SJCRH30 (cell line): ENCODE measurements around the gene COQ8A. TPM values are rescaled to one million over a fixed set of nuclear protein-coding genes. Genes with fewer than 3 reads are reported as not detected.

Source experiments
- DNase-seq, 2 experiments: peaks; one replicate each; pipeline ENCODE4 v3.0.0-alpha.2; 2015 to 2020
- H3K27ac ChIP-seq: fragments of 250-450 bp; sonication (Bioruptor Pico); 2 replicates; pipeline ENCODE4 v1.5.1; 2020; ENCODE audit warnings: mild to moderate bottlenecking, moderate library complexity
- H3K27me3 ChIP-seq: fragments of 250-450 bp; sonication (Bioruptor Pico); 2 replicates; pipeline ENCODE4 v1.5.1; 2020; ENCODE audit warnings: mild to moderate bottlenecking, moderate library complexity
- H3K36me3 ChIP-seq: fragments of 250-450 bp; sonication (Bioruptor Pico); 2 replicates; pipeline ENCODE4 v1.5.1; 2020; ENCODE audit warnings: mild to moderate bottlenecking, moderate library complexity
- H3K4me1 ChIP-seq: fragments of 250-450 bp; sonication (Bioruptor Pico); 2 replicates; pipeline ENCODE4 v1.5.1; 2020; ENCODE audit warnings: mild to moderate bottlenecking, moderate library complexity
- H3K4me3 ChIP-seq: fragments of 250-450 bp; sonication (Bioruptor Pico); 2 replicates; pipeline ENCODE4 v1.5.1; 2020; ENCODE audit warnings: mild to moderate bottlenecking, moderate library complexity
- H3K9me3 ChIP-seq: fragments of 250-450 bp; sonication (Bioruptor Pico); replicated peaks from 2 replicates; pipeline ENCODE4 v1.5.1; 2020; ENCODE audit warnings: mild to moderate bottlenecking, moderate library complexity
- total RNA-seq: library from RNA; depleted of rRNA; stranded (reverse); fragments of >200 nt; shearing (Covaris generic); gene quantifications from 2 replicates; pipeline ENCODE4 v1.2.3, GENCODE V29; 2014

Gene COQ8A
- total RNA-seq, 1 experiment from 2014 or later = 26.9 TPM

DNA sequence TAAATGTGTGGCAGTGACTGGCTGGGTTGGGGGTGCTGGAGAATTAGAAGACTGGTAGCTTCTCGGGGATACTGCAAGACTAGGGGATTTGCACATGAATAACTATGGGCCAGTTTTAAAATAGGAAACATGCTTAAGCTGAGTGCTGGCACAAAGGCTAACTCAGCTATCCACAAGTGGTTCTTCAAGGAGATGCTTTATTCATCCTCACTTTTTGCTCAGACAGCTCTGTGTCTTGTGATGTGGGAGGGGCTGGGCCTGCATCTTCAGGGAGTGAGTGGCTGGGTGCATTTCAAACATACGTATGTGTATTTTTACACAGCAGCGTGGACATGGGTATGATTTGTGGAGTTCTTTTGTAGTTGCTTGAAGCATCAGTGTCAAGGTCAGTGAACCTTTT is 2.3 kb downstream of the COQ8A start:
- H3K9me3 ChIP-seq = no peaks in the 10 kb centered on the region
- H3K4me1 ChIP-seq = peaks cover 17% of the 10 kb centered on the region
- no peaks in the 10 kb centered on the region for H3K27me3 ChIP-seq
- H3K4me3 ChIP-seq = no peak overlapping the region
- H3K27ac ChIP-seq = no peak overlapping the region
- no peaks in the 10 kb centered on the region for H3K36me3 ChIP-seq
- DNase-seq = no peak

DNA sequence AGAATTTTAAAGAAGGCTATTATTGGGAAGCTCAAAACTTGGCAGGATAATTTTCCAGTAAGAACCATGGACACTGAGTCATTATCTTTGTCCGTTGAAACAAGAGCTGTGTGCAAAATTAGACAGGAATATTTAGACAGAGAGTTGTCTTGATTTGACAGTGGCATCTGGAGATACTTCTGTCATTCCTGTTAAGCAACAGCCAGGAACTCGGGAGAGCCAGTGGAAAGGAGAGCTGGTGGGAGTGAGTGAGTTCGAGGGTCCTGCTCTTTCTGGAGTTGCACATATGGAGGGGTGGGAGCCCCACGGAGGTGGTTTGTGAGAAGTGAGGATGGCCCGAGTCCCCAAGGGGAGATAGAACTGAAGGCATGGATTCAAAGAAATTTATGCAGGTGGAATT is 3.1 kb downstream of the COQ8A start:
- Histone ChIP-seq H3K27me3 (no peaks in the 10 kb centered on the region), H3K27ac (no peak overlapping the region), H3K36me3 (no peaks in the 10 kb centered on the region), H3K9me3 (no peaks in the 10 kb centered on the region), H3K4me1 (peaks cover 17% of the 10 kb centered on the region), H3K4me3 (no peak overlapping the region)
- no peak for DNase-seq

DNA sequence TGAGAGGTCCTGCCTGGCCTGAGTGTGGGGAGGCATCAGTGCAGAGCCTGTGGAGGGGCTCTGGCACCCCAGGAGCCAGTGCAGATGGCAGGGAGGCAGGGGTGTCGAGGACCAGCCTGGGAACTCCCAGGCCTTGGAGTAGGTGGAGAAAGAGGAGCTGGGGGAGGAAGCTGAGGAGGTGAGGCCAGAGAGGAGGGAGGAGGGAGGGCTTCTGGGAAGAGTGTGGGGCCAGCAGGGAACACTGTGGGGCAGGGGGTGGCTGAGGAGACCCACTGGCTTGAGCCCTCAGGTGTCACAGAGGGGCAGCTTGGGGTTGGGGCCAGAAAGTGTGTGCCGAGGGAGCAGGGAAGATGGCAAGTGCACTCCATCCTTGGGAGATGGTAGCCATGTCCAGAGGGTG is 3.8 kb downstream of the COQ8A start:
- DNase-seq = no peak
- peaks cover 14% of the 10 kb centered on the region for H3K4me1 ChIP-seq
- no peaks in the 10 kb centered on the region for H3K9me3 ChIP-seq
- no peak overlapping the region for H3K4me3 ChIP-seq
- H3K27me3 ChIP-seq = no peaks in the 10 kb centered on the region
- no peaks in the 10 kb centered on the region for H3K36me3 ChIP-seq
- H3K27ac ChIP-seq = no peak overlapping the region

DNA sequence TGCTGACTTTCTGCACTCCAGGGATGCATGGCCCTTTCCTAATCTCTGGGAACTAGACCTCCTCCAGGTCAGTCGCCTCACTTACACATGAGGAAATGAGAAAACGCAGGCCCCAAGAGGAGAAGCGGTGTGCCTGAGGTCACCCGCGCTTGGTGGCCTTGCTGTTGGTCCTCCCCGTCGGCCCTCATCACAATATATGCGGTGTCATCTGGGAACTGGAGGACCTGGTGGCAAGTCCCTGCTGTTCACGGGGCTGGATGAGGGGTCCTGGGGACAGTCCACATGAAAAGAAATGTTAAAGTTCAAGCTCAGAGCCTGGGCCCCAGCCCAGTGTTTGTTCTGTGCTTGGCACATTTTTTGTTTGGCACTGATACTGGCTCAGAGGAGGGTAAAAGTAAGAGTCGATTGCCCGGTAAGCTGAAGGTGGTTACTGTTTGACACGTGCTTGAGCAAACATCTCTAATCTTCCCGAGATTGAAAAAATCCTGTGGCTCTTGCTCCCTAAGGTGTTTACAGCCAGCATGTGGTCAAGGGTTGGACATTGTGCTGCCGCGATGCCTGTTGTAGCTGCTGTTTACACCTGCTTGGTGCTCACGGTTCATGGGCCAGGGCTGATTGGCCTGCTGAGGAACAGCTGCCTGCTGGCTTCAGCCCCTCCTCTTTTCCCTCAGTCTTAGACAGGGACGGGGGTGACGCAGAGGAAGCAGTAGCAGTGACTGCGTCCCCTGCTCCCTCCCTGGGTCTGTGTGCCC is 5.2 kb downstream of the COQ8A start:
- Histone ChIP-seq H3K9me3 (no peaks in the 10 kb centered on the region), H3K4me1 (peaks cover 14% of the 10 kb centered on the region), H3K27ac (peak overlapping the region; percentile 2; the same call in 1 of the 2 replicates), H3K27me3 (no peaks in the 10 kb centered on the region), H3K36me3 (no peaks in the 10 kb centered on the region), H3K4me3 (peak overlapping the region; percentile 28)
- peak; percentile 77 to 81 for DNase-seq

DNA sequence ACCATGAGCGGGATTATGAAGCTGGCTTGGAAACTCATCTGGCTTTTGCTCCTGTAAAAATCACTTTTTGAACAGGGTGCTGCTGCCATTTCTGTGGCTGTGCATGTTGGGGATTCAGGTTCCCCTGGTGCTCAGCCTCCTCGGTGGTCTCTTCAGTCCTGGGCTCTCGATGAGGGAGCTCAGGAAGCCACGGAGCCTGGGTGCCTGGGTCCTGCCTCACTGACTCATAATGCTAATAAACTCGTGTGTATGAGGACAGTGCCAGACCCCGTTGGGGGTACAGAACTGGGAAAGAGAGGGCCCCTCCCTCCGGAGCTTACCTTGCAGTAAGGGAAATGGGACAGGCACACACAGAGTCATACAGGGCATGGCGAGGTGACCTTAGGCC is 5.8 kb downstream of the COQ8A start:
- Histone ChIP-seq H3K27ac (peak overlapping the region; percentile 2; the same call in 1 of the 2 replicates), H3K27me3 (no peaks in the 10 kb centered on the region), H3K36me3 (no peaks in the 10 kb centered on the region), H3K4me3 (peak overlapping the region; percentile 28), H3K9me3 (no peaks in the 10 kb centered on the region), H3K4me1 (peaks cover 12% of the 10 kb centered on the region)
- DNase-seq = no peak

DNA sequence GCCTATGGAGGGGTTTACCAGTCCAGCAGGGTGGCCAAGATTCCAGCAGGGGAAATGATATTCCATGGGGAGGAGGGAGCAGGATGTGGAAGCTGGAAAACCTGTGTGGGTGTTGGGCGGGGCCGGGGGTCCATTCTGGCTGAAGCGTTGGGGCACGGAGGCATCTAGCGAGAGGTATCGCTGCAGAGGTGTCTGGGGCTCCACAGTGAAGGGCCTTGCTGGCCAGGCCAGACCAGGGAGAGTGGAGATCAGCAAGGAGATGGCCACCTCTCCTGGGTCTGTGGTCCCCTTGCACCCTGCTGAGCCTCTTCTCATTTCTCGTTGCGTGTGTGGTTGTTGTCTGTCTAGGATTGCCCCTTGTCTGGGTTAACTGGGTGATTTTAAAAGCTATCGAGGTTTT is 6.2 kb downstream of the COQ8A start:
- no peaks in the 10 kb centered on the region for H3K36me3 ChIP-seq
- no peak overlapping the region for H3K4me3 ChIP-seq
- H3K4me1 ChIP-seq = peaks cover 11% of the 10 kb centered on the region
- H3K27me3 ChIP-seq = no peaks in the 10 kb centered on the region
- no peak overlapping the region for H3K27ac ChIP-seq
- DNase-seq = no peak
- no peaks in the 10 kb centered on the region for H3K9me3 ChIP-seq

DNA sequence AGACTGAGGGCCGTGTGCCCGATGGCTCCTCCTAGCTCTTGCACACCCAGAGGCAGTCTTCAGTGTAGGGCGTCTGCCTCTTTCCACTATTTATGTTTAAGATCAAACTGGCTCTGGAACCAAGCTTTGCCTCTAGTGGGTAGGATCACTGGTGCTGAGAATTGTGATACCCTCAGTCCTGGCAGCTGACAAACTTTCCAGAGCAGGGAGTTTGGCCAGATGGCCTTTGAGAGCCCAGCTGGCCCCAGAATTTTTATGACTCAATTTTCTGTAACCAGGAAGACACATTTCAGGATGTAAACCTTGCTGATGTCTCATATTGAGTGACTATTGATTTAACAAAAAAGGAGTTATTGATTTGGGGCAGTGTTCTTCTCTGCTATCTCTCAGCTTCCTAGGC is 6.7 kb downstream of the COQ8A start:
- Histone ChIP-seq H3K27ac (no peak overlapping the region), H3K27me3 (no peaks in the 10 kb centered on the region), H3K36me3 (no peaks in the 10 kb centered on the region), H3K4me1 (peaks cover 11% of the 10 kb centered on the region), H3K4me3 (no peak overlapping the region), H3K9me3 (no peaks in the 10 kb centered on the region)
- no peak for DNase-seq

DNA sequence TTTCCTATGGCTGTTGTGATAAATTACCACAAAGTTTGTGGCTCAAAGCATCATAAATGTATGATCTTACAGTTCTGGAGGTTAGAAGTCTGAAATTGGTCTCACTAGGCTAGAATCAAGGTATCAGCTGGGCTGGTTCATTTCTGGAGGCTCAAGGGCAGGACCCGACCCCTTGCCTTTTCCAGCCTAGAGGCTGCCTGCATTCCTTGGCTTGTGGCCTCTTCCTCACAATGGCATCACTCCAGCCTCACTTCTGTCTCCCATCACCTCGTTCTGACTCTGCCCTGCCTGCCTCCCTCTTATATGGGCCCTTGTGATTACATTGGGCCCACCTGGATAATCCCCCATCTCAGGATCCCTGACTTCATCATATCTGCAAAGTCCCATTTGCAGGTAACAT is 8.0 kb downstream of the COQ8A start:
- no peak overlapping the region for H3K27ac ChIP-seq
- H3K36me3 ChIP-seq = no peaks in the 10 kb centered on the region
- no peaks in the 10 kb centered on the region for H3K9me3 ChIP-seq
- peaks cover 11% of the 10 kb centered on the region for H3K4me1 ChIP-seq
- no peak overlapping the region for H3K4me3 ChIP-seq
- no peaks in the 10 kb centered on the region for H3K27me3 ChIP-seq
- DNase-seq = no peak

DNA sequence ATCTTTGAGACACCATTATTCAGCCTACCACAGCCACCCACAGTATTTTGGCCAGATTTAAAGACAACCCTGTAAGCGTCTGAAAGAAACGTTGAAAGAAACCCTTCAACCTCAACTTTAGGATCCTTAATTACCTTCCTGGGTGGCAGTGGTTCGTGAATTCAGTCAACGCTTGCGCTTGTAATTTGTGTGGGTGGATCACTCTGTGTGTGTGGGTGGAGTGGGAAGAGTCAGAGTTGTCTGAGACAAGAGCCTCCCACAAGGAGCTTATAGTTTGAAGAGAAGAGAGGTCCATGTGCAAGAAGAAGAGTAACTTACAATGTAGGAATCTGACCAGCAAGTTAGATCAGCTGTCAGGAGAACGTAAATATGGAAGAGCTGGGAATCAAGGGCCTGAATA is 8.4 kb downstream of the COQ8A start:
- no peak for DNase-seq
- Histone ChIP-seq H3K4me1 (peaks cover 11% of the 10 kb centered on the region), H3K27ac (no peak overlapping the region), H3K4me3 (no peak overlapping the region), H3K36me3 (no peaks in the 10 kb centered on the region), H3K27me3 (no peaks in the 10 kb centered on the region), H3K9me3 (no peaks in the 10 kb centered on the region)

DNA sequence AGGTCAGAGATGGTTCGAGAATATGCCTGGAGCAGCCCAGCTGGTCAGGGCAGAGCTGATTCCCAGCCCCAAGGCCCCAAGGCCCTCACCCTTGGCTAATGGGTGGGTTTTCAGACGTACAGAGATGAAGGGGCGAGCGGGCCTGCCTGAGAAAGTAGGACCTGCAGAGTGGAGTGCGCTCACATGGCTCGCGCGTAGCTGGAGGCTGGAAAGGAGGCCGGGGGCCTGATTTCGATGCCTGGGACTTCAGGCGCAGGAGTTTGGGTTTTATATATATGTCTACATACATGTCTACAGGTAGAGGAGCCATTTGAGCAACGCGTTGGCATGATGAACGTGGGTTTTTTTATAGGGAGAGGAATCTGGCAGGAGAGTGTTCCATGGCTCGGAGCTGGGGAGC is 8.9 kb downstream of the COQ8A start:
- H3K4me3 ChIP-seq = no peak overlapping the region
- no peak for DNase-seq
- H3K4me1 ChIP-seq = peaks cover 11% of the 10 kb centered on the region
- H3K9me3 ChIP-seq = no peaks in the 10 kb centered on the region
- H3K36me3 ChIP-seq = no peaks in the 10 kb centered on the region
- no peaks in the 10 kb centered on the region for H3K27me3 ChIP-seq
- H3K27ac ChIP-seq = no peak overlapping the region

DNA sequence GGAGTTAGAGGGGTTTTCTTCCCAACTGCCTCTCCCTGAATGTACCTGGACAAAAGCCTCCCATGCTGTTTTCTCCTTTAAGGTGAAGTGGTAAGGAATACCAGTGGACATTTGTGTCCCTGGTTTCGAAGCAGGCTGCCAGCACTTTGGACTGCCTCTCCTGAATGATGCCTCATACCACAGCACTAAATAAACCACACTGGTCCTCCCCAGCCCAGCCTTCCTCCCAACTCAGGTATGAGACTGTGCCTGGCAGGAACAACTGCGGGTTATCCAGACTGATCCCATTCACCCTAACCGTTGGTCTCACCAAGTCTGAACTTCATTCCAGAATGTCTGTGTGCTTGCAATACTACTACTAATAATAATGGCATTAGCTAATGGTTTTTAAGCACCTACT is 9.3 kb downstream of the COQ8A start:
- H3K4me1 ChIP-seq = peaks cover 11% of the 10 kb centered on the region
- H3K36me3 ChIP-seq = no peaks in the 10 kb centered on the region
- H3K27ac ChIP-seq = no peak overlapping the region
- H3K27me3 ChIP-seq = no peaks in the 10 kb centered on the region
- H3K4me3 ChIP-seq = no peak overlapping the region
- no peak for DNase-seq
- H3K9me3 ChIP-seq = no peaks in the 10 kb centered on the region

DNA sequence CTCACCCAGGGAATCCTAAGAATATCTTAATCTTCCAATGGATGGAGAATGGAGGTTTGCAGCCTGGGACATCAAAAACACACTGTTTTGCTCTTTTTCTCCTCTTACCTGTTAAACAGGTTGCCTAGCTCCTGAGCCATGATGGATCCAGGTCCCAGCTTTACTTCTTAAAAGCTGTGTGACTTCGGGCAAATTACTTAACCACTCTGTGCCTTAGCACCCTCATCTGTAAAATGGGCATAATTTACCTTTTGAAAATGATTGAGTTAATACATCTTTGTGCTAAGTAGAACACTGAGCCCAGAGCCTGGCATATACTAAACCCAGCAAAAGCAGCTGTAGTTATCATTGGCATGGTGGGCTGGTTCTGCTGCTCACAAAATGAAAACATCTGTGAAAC is 10.2 kb downstream of the COQ8A start:
- no peak for DNase-seq
- Histone ChIP-seq H3K4me1 (peaks cover 7% of the 10 kb centered on the region), H3K9me3 (no peaks in the 10 kb centered on the region), H3K4me3 (no peak overlapping the region), H3K36me3 (no peaks in the 10 kb centered on the region), H3K27ac (no peak overlapping the region), H3K27me3 (no peaks in the 10 kb centered on the region)

DNA sequence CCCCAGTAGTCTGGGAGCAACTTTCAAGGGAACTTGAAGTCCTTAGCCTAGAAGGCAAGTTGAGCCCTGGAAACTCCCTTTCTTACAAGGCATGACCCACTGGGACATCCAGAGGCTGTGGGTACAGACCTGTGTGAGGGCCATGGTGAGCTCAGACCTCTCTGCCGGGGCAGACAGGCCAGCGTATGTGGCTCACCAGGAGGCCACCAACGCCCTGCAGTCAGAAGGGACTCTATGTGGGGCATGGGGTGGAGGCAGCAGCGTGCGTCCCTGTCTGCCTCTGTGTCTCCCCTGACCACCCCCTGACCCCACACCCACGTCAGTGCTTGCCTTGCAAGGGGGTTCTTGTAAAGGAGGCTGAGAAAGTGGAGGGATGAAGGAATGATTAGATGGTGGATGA is 10.8 kb downstream of the COQ8A start:
- no peaks in the 10 kb centered on the region for H3K36me3 ChIP-seq
- no peaks in the 10 kb centered on the region for H3K27me3 ChIP-seq
- no peaks in the 10 kb centered on the region for H3K9me3 ChIP-seq
- no peak overlapping the region for H3K4me3 ChIP-seq
- no peak overlapping the region for H3K27ac ChIP-seq
- peaks cover 2% of the 10 kb centered on the region; the same call in 1 of the 2 replicates for H3K4me1 ChIP-seq
- no peak for DNase-seq

DNA sequence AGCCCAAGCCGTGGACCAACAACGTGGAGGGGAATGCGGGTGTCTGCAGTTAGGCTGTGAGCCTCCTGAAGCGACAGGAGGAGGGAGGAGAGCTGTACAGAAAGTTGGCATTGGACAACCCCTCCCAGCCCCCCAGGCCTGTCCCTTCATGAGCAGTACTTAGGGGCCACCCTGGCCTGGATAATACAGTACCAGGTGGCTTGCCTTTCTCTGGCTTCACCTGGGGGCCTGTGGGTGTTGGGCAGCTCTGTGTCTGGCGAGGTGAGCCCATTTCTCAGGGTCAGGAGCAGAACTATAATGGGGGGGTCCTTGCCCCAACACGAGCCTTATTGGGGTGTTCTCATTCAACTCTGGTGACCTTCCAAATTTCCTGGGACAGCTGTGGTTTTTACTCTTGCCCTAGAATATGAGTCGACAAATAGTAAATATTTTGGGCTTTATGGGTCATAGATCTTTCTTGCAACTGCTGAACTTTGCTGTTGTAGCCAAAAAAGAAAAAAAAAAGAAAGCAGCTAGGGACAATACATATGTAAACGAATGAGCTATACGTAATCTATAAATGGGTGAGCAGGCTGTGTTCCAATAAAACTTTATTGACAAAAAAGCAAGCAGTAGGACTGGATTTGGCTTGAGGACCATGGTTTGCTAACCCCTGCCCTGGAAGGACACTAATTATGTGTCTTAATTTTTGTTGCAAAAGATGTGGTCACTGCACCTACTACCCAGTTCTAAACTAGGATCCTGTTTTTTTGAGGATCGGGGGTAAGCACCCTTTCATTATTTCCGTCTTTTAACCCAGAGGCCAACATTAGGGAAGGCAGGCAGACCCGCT is 11.4 kb downstream of the COQ8A start:
- Histone ChIP-seq H3K4me3 (no peak overlapping the region), H3K4me1 (no peaks in the 10 kb centered on the region), H3K27ac (no peak overlapping the region), H3K27me3 (no peaks in the 10 kb centered on the region), H3K36me3 (no peaks in the 10 kb centered on the region), H3K9me3 (no peaks in the 10 kb centered on the region)
- no peak for DNase-seq

DNA sequence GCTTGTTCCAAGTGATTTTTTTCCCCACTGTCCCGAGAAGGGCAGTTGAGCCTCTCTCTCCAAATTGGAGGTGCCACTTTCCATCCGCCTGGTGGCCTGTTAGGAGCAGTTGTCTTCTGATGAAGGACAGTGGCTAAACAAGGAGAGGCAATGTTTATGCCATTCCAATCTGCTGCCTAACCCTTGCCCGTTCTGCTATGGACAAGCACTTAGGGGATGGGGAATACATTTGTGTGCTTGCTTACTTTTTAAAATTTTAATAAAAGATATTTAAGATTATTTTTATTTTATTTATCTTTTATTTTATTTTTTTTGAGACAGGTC is 12.0 kb downstream of the COQ8A start:
- Histone ChIP-seq H3K27me3 (no peaks in the 10 kb centered on the region), H3K4me3 (no peak overlapping the region), H3K36me3 (no peaks in the 10 kb centered on the region), H3K27ac (no peak overlapping the region), H3K4me1 (no peaks in the 10 kb centered on the region), H3K9me3 (no peaks in the 10 kb centered on the region)
- no peak for DNase-seq
